Endothelial cell of umbilical vein (primary cell): Measurements from ENCODE around the gene IRF2BP2. TPM values are rescaled to one million over a fixed set of nuclear protein-coding genes. Genes with fewer than 3 reads are reported as not detected.

Experiments
- BruUV-seq: library from RNA; stranded (reverse); fragments of 400-500 nt; replicated peaks from 2 replicates; lab custom pipeline; 2021; lab: Mats Ljungman, UMichigan
- CTCF ChIA-PET: fragments of 300-600, 350-600 bp; sonication (Branson Sonifier 250); formaldehyde crosslinking; loops from one replicate; lab custom pipeline; 2021; ENCODE audit warnings: antibody characterized with exemption, inconsistent platforms; lab: Charles Lee
- POLR2A ChIA-PET: fragments of 300-600, 350-600 bp; sonication (Branson Sonifier 250); formaldehyde crosslinking; loops from one replicate; lab custom pipeline; 2021; ENCODE audit warnings: antibody characterized with exemption, inconsistent platforms; lab: Charles Lee
- DNase-seq: peaks from one replicate; pipeline ENCODE4 v3.0.0-alpha.2; 2011; ENCODE audit warnings: low read depth, low spot score
- FAIRE-seq: peaks from 2 replicates; lab custom pipeline; 2011; peaks lifted over from hg19 to GRCh38; lab: Jason Lieb, UNC
- H2AFZ ChIP-seq: 2 replicates; pipeline ENCODE4 v1.6.0; 2012; ENCODE audit warnings: low read depth, low read length, control low read depth, inconsistent platforms
- H3K27ac ChIP-seq: 2 replicates; pipeline ENCODE4 v1.5.1; 2011; ENCODE audit warnings: low read depth, mild to moderate bottlenecking, control low read depth, low read length, moderate library complexity; ENCODE audit not compliant: insufficient read depth
- H3K27me3 ChIP-seq, 2 experiments: 2 replicates each; pipeline versions ENCODE4 v1.6.0 to v1.6.1; 2011; ENCODE audit warnings: low read length in 2 of 2, mixed read lengths in 1 of 2; ENCODE audit not compliant: control insufficient read depth in 2 of 2, insufficient read depth in 2 of 2
- H3K36me3 ChIP-seq, 2 experiments: 2 replicates in 1 of 2; 3 replicates in 1 of 2; pipeline ENCODE4 v1.5.1; 2011; ENCODE audit warnings: low read length in 2 of 2, mild to moderate bottlenecking in 1 of 2, moderate library complexity in 1 of 2; ENCODE audit not compliant: control insufficient read depth in 2 of 2, insufficient read depth in 2 of 2; ENCODE audit errors: extremely low read depth in 1 of 2
- H3K4me1 ChIP-seq: 3 replicates; pipeline ENCODE4 v1.5.1; 2011; ENCODE audit warnings: mild to moderate bottlenecking, low read length; ENCODE audit not compliant: control insufficient read depth, insufficient read depth; ENCODE audit errors: extremely low read depth
- H3K4me2 ChIP-seq: 2 replicates; pipeline ENCODE4 v1.6.1; 2011; ENCODE audit warnings: low read length, control low read depth, mixed read lengths; ENCODE audit not compliant: insufficient read depth
- H3K4me3 ChIP-seq, 3 experiments: fragments of 200-600 bp in 1 of 3; sonication (generic), shearing (Covaris generic) in 1 of 3; replicated peaks in 1 of 3; 2 replicates each; pipeline ENCODE4 v1.5.1; 2011 to 2016; ENCODE audit warnings: control low read depth in 3 of 3, low read length in 3 of 3, mild to moderate bottlenecking in 2 of 3, inconsistent platforms in 1 of 3, low read depth in 1 of 3, moderate library complexity in 1 of 3; ENCODE audit not compliant: insufficient read depth in 1 of 3
- H3K79me2 ChIP-seq: 2 replicates; pipeline ENCODE4 v1.6.0; 2012; ENCODE audit warnings: low read length, inconsistent platforms; ENCODE audit not compliant: control insufficient read depth, insufficient read depth
- H3K9ac ChIP-seq: replicated peaks from 2 replicates; pipeline ENCODE3; 2011; ENCODE audit warnings: low read length, control low read depth; ENCODE audit not compliant: insufficient read depth; ENCODE audit errors: extremely low read depth
- H3K9me1 ChIP-seq: replicated peaks from 3 replicates; pipeline ENCODE4 v1.6.0; 2011; ENCODE audit warnings: mild to moderate bottlenecking, low read length; ENCODE audit not compliant: control insufficient read depth, insufficient read depth; ENCODE audit errors: extremely low read depth
- H3K9me3 ChIP-seq: replicated peaks from 2 replicates; pipeline ENCODE4 v1.5.1; 2012; ENCODE audit warnings: low read length, inconsistent platforms; ENCODE audit not compliant: control insufficient read depth, insufficient read depth
- H4K20me1 ChIP-seq: replicated peaks from 2 replicates; pipeline ENCODE3; 2011; ENCODE audit warnings: mild to moderate bottlenecking, low read length; ENCODE audit not compliant: control insufficient read depth, insufficient read depth; ENCODE audit errors: extremely low read depth
- EZH2 ChIP-seq: IDR thresholded peaks from 2 replicates; pipeline ENCODE4 v1.6.1; 2012; ENCODE audit warnings: borderline replicate concordance, low read depth, mild to moderate bottlenecking, moderate library complexity, low read length, inconsistent platforms; ENCODE audit not compliant: severe bottlenecking
- FOS ChIP-seq: IDR thresholded peaks from 2 replicates; pipeline ENCODE4 v1.6.1; 2011; ENCODE audit warnings: mild to moderate bottlenecking, low read length, moderate library complexity, borderline replicate concordance; ENCODE audit not compliant: insufficient read depth
- GATA2 ChIP-seq: IDR thresholded peaks from 2 replicates; pipeline ENCODE4 v1.7.0; 2011; ENCODE audit warnings: low read depth, mild to moderate bottlenecking, moderate library complexity, mixed read lengths, low read length; ENCODE audit not compliant: insufficient read length, insufficient read depth
- JUN ChIP-seq: IDR thresholded peaks from 2 replicates; pipeline ENCODE4 v1.6.1; 2011; ENCODE audit warnings: borderline replicate concordance, low read depth; ENCODE audit not compliant: insufficient read length, insufficient read depth
- MYC ChIP-seq: IDR thresholded peaks from one replicate; pipeline ENCODE4 v1.6.1; 2011; ENCODE audit warnings: mild to moderate bottlenecking, low read depth, low read length
- POLR2A ChIP-seq: IDR thresholded peaks from 2 replicates; pipeline ENCODE4 v1.6.1; 2012; ENCODE audit warnings: low read depth, mild to moderate bottlenecking, control low read depth, low read length
- POLR2AphosphoS5 ChIP-seq: IDR thresholded peaks from 2 replicates; pipeline ENCODE4 v1.6.1; 2012; ENCODE audit warnings: low read depth, mild to moderate bottlenecking, control low read depth, low read length, moderate library complexity; ENCODE audit not compliant: insufficient read depth
- dilution Hi-C: fragments of 300-500 bp; cut with MboI; formaldehyde crosslinking; loops from one replicate; pipeline ENCODE4 v1.15.0; 2019; ENCODE audit warnings: low sequenced_read_pairs; ENCODE audit not compliant: extremely low pct_ligation_motif_present
- intact Hi-C: fragments of 100-400 bp; cut with micrococcal nuclease; formaldehyde crosslinking; loops from one replicate; pipeline ENCODE4 v1.10.0; 2022
- polyA plus RNA-seq, 4 experiments: library from polyadenylated mRNA; depleted of rRNA in 3 of 4; stranded (reverse) in 3 of 4; unstranded in 1 of 4; fragments of >200 nt; gene quantifications; 2 replicates each; pipeline versions ENCODE4 v1.2.1 to v1.2.3, GENCODE V29; 2011 to 2012; ENCODE audit warnings: missing spikeins in 1 of 4
- total RNA-seq: library from RNA; stranded (reverse); gene quantifications from 2 replicates; pipeline ENCODE4 v1.2.3, GENCODE V29; 2021
- TF ChIP-seq, protein P1 (sequence below): IDR thresholded peaks from 2 replicates; pipeline ENCODE4 v1.6.1; 2011; ENCODE audit not compliant: insufficient read depth, insufficient read length
- TF ChIP-seq, protein P2 (sequence below), 2 donors: IDR thresholded peaks; 1 replicate in 1 of 2; 2 replicates in 1 of 2; pipeline ENCODE4 v1.5.1; 2011; ENCODE audit warnings: low read length in 2 of 2, mild to moderate bottlenecking in 2 of 2, moderate library complexity in 2 of 2, control low read depth in 1 of 2, inconsistent platforms in 1 of 2, low read depth in 1 of 2; ENCODE audit not compliant: insufficient read depth in 1 of 2; ENCODE audit errors: extremely low read depth in 1 of 2

IRF2BP2 gene
- total and polyA plus RNA-seq, 2 donors (not counting 3 experiments of a cell fraction or from before 2014, with no cell fraction given): 66.6 to 109 TPM

- H3K36me3 ChIP-seq: peaks cover 5 to 11% of the 10 kb centered on the region in 2 experiments
- H4K20me1 ChIP-seq: no peaks in the 10 kb centered on the region
- H3K4me2 ChIP-seq: peak overlapping the region; percentile 98
- intact Hi-C loops (loop anchor here (1.0 kb wide), 3 partner anchors 8 to 389 kb away; no protein-coding TSS in a partner anchor), dilution Hi-C loops (loop anchor here (10.0 to 25.0 kb wide), 2 partner anchors 379 to 467 kb away; no protein-coding TSS in a partner anchor)
- no peak overlapping the region for H2AFZ ChIP-seq
- peak overlapping the region; percentile 94 for H3K9ac ChIP-seq
- peaks cover 60% of the 10 kb centered on the region for H3K79me2 ChIP-seq
- H3K4me3 ChIP-seq: peak overlapping the region; percentile 51 to 94 (median 57)
- no TSS peak for BruUV-seq
- H3K9me1 ChIP-seq: no peaks in the 10 kb centered on the region
- peaks cover 31% of the 10 kb centered on the region for H3K4me1 ChIP-seq
- FAIRE-seq (peak; percentile 91), DNase-seq (peak; percentile 93)
- H3K27ac ChIP-seq: peak overlapping the region; percentile 87
- TF ChIP-seq, protein P1, sequence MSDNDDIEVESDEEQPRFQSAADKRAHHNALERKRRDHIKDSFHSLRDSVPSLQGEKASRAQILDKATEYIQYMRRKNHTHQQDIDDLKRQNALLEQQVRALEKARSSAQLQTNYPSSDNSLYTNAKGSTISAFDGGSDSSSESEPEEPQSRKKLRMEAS: peak; percentile 75
- TF ChIP-seq JUN (peak; percentile 78), GATA2 (peak; percentile 33), EZH2 (no peak), FOS (peak; percentile 92), MYC (peak; percentile 93), POLR2AphosphoS5 (peak; percentile 87), POLR2A (peak; percentile 62)
- TF ChIP-seq, protein P2, sequence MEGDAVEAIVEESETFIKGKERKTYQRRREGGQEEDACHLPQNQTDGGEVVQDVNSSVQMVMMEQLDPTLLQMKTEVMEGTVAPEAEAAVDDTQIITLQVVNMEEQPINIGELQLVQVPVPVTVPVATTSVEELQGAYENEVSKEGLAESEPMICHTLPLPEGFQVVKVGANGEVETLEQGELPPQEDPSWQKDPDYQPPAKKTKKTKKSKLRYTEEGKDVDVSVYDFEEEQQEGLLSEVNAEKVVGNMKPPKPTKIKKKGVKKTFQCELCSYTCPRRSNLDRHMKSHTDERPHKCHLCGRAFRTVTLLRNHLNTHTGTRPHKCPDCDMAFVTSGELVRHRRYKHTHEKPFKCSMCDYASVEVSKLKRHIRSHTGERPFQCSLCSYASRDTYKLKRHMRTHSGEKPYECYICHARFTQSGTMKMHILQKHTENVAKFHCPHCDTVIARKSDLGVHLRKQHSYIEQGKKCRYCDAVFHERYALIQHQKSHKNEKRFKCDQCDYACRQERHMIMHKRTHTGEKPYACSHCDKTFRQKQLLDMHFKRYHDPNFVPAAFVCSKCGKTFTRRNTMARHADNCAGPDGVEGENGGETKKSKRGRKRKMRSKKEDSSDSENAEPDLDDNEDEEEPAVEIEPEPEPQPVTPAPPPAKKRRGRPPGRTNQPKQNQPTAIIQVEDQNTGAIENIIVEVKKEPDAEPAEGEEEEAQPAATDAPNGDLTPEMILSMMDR (IDR thresholded peaks at IDR 0.05; ENCODE audit: extremely low read depth in 1 of 2, insufficient read depth in 1 of 2, low read depth in 1 of 2, low read length in 2 of 2): peak in 1 of 2 donors; percentile 3
- no peaks in the 10 kb centered on the region for H3K27me3 ChIP-seq
- H3K9me3 ChIP-seq: no peaks in the 10 kb centered on the region
- POLR2A ChIA-PET: interaction anchor here (0.6 to 4.5 kb wide), 2 partner anchors 116 to 331 kb away, joined by 4 to 48 read pairs; no protein-coding TSS in a partner anchor
- CTCF ChIA-PET: interaction anchor here (1.2 to 5.9 kb wide), 4 partner anchors 8 to 135 kb away, joined by 3 to 51 read pairs (median 15); no protein-coding TSS in a partner anchor
Observed at GRCh38 chr1:234608025-234608910, 1.7 kb downstream of the IRF2BP2 start.
